HG03521 (cell line): ENCODE measurements around the gene DHX57.

Experiments
- ATAC-seq: cut with Tn5 transposase; IDR thresholded peaks from one replicate; pipeline ENCODE4 v1.9.1; 2021; ENCODE audit warnings: mild to moderate bottlenecking, moderate library complexity; ENCODE audit not compliant: unreplicated experiment

Gene DHX57, protein sequence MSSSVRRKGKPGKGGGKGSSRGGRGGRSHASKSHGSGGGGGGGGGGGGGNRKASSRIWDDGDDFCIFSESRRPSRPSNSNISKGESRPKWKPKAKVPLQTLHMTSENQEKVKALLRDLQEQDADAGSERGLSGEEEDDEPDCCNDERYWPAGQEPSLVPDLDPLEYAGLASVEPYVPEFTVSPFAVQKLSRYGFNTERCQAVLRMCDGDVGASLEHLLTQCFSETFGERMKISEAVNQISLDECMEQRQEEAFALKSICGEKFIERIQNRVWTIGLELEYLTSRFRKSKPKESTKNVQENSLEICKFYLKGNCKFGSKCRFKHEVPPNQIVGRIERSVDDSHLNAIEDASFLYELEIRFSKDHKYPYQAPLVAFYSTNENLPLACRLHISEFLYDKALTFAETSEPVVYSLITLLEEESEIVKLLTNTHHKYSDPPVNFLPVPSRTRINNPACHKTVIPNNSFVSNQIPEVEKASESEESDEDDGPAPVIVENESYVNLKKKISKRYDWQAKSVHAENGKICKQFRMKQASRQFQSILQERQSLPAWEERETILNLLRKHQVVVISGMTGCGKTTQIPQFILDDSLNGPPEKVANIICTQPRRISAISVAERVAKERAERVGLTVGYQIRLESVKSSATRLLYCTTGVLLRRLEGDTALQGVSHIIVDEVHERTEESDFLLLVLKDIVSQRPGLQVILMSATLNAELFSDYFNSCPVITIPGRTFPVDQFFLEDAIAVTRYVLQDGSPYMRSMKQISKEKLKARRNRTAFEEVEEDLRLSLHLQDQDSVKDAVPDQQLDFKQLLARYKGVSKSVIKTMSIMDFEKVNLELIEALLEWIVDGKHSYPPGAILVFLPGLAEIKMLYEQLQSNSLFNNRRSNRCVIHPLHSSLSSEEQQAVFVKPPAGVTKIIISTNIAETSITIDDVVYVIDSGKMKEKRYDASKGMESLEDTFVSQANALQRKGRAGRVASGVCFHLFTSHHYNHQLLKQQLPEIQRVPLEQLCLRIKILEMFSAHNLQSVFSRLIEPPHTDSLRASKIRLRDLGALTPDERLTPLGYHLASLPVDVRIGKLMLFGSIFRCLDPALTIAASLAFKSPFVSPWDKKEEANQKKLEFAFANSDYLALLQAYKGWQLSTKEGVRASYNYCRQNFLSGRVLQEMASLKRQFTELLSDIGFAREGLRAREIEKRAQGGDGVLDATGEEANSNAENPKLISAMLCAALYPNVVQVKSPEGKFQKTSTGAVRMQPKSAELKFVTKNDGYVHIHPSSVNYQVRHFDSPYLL (N-terminal part only)

DNA sequence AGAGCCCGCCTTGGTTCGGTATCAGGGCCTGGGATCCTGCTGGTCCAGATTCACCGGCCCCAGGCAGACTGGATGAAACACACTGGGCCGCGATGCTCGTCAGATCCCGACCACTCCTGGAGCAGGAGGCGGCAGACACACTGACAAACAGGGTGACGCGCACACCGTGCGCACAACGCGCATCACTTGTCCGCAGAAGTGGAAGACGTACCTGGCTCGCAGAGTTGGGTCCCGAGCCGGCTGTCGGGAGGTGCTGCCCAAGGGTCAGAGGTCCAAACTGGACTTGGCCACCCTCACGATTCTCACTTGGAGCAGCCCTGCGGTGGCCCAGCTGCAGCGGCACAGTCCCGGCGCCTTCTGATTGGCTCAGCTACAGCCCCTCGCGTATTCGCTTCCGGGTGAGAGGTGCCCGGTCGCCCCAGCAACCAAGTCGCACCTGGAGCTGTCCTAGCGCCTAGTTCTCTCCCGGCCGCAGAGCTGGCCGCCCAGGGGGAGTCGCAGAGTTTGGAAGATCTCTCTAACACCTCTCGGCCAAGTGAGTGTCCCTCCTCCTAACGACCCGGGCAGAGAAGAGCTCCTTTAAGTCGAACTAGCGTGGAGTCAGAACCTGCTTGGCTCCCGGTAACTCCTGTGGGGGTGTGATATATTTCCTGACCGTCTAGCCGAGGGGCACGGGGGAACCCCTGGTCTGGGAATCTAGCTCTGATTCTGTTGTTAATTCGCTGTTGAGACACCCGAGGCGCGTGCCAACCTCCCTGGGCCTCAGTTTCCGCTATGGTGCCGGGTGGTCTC is at the start of gene DHX57, which contains the start of gene MORN2:
Gene DHX57 (minus strand): TSS at position 359 of the 792 bp plus-strand sequence. CDS start 7,529 bp downstream, outside the sequence.
Gene MORN2 (plus strand): TSS at position 401 of the 792 bp plus-strand sequence.
- ATAC-seq = peak; percentile 100

DNA sequence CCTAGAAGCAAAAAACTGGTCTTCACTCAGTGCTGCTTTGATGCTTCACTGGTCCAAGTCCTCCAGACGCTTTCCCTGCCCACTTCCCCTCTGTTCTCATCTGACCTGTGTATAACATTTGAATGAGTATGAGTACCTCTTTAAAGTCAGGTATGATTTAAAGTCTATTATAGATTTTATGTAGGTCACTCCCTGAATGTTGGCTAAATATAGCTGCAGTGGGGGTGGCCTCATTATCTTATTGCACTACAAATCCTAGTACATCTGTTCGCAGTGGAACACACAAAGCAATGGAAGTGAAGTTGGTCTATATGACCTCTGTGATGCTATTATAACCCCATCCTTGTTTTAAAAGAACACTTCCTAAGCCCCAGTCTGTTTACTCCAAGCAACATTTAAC is 47.2 kb upstream of the DHX57 start:
- no peak for ATAC-seq

DNA sequence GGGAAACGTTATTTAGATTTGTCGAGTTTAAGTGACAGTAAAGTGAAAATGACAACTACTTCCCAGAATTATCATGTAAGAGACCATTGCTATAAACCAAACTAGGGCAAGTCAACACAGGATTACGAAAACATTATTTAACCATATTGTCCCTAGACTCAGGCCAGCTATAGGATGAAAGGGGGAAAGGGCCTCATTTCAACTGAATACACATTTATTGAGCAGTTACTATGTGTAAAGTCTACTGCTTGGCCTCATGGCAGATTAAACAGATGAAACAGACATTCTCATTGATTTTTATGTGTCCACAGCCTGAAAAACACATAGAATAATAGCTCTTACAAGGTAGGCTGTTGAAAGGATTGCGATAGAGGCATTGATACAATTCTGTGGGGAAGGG is 46.7 kb upstream of the DHX57 start:
- no peak for ATAC-seq

DNA sequence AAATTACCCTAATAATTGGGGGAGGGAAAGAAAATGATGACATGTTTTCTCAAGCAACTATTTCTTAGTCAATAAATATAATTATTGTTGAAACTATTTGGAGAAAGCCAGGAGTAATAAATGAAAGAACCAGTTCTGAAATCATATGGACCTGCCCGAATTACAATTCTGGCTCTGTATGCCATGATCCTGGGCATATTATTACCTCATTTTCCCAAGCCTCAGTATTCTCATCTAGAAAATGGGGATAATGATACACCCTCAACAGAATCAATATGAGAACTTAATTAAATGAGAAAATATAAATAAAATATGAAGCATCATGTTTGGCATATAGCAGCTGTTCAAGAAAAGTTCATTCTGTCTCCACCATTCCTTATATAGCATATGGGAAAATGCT is 36.9 kb upstream of the DHX57 start:
- ATAC-seq = no peak

DNA sequence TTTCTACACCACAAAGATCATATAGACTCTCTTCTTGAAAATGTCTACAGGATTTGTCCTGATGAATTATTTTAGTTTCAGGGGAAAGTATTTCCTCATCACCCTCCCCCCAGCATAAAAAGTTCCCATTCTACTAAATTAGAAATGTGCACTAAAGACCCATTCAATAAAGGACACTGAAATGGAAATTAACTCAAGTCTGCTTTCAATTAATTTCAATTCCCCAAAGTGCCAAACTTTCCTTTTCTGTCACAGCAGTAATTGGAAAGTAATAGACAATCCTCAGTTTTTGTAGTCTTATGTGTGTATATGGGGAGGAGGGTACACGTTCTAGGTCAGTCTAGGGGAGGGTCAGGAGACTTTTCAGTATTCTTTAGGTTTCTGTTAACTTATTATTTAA is 35.5 kb upstream of the DHX57 start:
- ATAC-seq = no peak

DNA sequence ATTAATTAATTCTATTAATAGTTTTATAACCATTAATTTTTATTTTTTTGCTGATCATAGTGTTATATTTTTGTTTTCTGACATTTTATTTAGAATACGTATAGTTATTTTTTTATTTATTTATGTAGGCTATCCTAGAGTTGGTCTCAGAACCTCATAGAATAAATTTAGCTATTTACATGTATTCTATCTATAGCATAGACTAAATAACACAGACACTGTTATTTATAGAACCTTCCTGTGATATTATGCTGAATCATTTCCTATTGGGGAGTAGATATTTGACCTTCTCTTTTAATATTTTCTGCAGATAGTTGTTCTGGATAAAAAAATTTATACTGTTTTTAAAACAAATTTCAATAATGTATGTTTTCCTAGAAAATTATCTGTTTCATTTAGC is 34.1 kb upstream of the DHX57 start:
- no peak for ATAC-seq

DNA sequence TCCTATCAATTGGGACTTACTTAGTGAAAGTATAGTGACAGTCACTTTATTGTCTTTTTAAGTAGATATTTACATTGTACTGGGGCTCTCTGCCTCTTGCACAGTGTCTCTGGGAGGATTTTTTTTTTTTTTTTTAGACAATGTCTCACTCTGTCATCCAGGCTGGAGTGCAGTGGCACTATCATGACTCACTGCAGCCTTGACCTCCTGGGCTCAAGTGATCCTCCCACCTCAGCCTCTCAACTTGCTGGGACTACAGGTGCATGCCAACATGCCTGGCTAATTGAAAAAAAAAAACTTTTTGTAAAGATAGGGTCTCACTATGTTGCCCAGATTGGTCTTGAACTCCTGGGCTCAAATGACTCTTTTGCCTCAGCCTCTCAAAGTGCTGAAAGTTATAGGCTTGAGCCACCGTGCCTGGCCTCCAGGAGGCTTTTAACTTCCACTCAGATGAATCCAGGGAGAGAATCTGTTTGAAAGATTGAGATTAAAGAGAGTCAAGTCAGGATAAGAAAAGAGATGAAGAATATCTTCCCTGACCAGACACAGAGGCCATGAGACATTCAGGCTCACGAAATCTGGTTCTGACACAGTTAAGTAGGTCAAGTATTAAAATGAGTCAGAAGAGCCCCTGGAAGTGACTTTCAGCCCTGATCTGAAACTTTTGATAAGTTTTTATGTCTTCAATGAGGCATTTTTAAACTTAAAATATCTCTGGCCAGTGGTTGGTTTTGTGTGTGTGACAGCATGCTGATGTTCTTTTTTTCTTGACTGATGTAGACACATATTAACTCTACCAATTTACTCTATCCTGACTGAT is 32.2 kb upstream of the DHX57 start:
- peak; percentile 87 for ATAC-seq

DNA sequence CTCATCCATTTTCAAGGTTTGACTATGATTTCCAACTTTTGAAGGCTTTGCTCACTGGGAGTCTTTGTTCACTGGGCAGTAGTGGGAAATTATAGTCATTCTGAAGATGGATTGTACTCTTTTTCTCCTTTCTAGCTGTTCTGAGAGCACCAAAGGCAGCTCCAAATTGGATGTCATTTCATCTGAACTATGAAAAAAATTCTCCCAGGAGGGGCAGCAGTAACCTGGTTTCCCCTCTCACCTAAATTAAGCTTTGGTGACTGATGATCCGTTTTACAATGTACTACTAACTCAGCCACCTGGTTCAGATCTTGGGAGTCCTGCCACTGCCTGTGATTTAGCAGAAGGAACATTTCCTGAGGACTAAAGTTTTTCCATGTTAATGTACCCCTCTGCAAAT is 31.5 kb upstream of the DHX57 start:
- ATAC-seq = no peak

DNA sequence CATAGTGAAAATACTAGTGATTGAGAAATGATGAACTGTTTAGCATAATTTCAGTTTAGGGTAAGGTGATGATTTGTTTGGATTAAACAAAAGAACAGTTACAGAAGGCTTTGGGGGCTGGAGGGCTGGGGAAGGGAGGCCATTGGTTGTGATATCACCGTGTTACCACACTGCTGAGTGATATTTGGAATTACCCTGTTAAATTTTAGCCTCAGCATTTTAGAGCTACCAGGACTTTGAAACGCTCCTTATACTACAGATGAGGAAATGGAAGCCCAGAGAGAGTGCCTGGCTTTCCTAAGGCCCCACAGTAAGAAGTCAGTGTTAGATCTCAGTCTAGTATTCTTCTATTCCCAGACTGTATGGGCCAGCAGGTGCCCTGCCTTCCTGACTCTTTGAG is 29.5 kb upstream of the DHX57 start:
- ATAC-seq = no peak

DNA sequence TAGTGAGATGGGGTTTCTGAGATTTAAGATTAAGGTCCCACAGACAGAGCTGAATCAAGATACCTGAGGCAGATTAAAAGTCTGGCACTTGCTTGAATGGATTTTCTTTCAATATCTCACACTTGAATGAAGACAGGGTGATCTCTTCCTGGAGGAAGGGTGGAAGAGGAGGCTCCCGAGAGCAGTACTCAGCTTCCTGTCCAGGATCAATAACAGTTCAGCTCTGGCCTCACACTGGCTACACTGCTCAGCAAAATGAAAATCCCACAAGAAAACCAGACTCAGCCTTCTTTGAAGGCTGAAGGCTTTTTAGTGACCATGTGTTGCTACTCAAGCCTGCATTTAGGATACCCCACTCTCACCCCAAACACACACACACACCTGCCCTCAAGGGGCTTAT is 25.0 kb upstream of the DHX57 start:
- no peak for ATAC-seq

DNA sequence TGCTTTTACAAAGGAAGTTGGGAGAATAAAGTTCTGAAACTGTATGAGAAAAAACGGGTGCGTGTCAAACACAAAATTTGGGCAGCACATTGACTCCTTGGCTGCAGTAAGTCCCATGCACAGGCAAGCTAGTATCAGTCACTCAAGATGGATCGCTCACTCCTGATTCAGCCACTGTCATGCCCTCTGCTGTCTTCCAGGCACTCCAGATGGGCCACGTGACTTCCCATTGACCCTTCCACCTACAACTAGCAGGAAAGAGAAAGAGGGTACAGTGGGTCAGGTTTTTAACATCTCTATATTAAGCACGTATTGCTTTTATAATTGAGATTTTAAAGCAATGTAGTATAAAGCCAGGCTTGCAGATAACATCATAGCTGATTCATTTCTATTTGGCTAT is 22.5 kb upstream of the DHX57 start:
- ATAC-seq = no peak

DNA sequence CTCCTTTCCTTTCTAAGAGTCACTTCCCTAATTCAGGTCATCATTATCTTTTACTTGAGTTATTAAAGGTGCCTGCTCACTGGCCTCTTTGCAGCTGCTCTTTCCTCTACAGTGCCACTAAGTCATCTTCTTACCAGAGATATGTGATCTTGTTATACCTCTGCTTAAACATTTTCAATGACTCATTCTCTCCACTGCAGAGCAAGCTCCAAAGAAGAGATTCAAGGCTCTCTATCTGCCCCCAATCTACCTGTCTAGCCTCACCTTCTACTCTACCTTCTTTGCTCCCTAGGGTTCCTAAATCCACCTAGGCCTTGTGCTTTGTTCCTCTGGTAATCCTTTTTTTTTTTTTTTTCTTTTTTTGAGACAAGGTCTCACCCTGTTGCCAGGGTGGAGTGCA is 17.1 kb upstream of the DHX57 start:
- no peak for ATAC-seq

DNA sequence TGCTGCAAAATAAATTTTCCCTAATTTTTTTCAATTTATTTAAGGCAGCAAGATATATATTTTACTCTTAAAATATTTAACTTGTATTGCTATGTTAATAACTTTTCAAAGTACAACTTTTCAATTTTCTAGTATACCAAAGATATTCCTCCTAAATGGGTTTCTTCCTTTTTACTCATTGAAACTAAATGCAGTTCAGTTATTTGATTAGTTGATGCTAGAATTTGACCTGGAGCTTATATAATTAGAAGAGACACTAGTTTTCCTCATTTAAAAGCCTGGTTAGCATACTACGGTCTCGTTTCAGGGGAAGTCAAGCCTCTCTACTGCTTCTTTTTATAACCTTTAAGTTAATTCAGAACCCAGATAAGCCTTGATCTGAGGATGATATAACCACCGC is 13.8 kb upstream of the DHX57 start, which contains the start of gene ARHGEF33:
Gene ARHGEF33 (plus strand): TSS at position 301 of the 400 bp plus-strand sequence. CDS start 29,573 bp downstream, outside the sequence.
- ATAC-seq = no peak

DNA sequence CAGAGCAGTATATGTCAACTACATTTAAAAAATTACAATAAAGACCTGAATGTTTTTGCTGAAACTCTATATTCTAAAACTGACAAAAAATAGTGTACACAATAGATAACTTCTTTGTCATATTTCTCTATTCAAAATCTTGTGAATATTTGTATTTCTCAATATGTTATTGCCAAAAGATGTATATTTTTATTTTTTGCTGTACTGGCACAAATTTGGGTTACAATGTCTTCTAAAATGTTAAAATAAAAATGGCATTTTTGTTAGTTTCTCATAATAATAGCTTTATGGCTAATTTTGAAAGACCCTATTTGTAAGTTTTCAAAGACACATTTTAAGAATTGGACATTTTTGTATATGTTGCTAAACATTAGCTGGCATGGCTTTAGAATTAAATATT is 13.3 kb upstream of the DHX57 start:
- ATAC-seq = no peak

DNA sequence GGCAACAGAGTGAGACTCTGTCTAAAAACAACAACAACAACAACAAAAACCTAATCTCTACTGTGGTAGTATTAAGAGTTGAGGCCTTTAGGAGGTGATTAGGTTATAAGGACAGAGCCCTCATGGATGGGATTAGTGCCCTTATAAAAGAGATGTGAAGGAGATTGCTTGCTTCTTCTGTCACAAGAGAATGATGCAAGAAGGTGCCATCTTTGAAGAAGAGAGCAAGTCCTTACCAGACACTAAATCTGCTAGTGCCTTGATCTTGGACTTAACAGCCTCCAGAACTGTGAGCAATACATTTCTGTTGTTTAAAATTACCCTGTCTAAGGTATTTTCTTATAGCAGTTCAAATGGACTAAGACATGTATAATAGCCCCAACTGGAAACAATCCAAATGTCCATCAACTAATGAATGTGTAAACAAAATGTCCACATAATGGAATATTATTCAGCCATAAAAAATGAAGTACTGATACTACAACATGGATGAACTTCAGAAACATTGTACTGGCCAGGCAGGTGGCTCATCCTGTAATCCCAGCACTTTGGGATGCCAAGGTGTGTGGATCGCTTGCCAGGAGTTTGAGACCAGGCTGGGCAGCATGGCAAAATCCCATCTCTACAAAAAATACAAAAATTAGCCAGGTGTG is 12.3 kb upstream of the DHX57 start:
- ATAC-seq = no peak

DNA sequence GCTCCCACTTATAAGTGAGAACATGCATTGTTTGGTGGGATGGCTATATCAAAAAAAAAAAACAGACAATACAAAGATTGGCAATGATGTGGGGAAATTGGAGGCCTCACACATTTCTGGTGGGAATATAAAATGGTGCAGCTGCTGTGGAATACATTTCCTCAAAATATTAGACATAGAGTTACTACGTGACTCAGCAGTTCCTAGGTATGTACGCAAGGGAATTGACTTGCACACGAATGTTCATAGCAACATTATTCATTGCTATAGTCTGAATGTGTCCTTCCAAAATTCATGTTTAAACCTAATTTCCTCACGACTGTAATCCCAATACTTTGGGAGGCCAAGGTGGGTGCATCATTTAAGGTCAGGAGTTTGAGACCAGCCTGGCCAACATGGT is 11.6 kb upstream of the DHX57 start:
- ATAC-seq = no peak

DNA sequence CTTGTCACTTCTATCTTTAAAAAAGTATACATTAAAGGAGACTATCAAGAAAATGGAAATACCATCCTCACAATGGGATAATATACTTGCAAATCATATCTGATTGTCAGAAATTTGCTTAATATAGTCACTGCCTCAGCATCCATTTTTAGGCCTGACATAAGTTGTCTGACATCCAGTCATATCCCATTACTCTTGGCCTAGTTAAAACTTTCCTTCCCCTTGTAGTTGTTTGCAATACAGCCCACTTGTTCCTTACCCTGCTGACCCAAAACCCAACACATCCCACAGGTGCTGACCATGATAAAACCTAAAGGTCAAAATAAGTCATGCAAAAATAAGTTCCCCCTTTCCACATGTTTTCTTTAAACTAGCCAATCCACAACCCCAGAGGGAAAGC is 10.3 kb upstream of the DHX57 start:
- no peak for ATAC-seq

DNA sequence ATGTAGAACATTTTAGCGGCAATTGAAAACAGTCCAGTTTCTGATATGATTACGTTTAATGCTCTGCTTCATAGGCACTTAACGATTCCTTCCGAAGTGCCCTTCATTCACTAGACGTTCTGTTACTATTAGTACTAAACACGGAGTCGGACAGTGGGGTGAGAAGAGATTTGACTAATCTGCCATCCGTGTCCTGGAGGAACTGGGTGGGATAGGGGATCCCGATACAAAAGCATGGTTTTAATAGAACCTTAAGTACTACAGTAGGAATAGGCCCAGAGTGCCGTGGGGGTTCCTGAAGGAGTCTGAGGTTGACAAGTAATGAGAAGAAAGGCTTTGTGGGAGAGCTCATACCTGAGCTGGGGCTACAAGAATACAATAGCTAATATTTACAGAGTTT is 673 bp upstream of the DHX57 start:
- no peak for ATAC-seq

DNA sequence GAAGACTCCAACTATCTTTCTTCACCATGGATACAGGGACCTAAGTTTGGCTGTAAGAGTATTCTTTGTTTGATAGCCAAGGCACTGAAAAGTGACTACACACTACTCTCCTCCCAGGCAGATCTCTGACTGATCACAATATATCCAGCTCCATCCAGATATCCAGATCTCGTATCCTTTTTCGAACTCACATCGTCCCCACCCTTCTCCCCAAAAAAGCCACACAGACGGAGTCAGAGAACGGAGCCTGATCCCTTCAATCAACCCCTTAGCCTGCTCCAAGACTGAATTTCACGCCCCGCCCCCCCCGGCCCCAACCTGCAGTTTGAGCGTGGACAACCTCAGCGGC is 533 bp downstream of the DHX57 start:
- no peak for ATAC-seq
